ENCODE measurements around the gene GNB5.

GRCh38 chr15:52071570-52071969 is 119.6 kb downstream of the GNB5 start:
- TF ChIP-seq, protein P1, sequence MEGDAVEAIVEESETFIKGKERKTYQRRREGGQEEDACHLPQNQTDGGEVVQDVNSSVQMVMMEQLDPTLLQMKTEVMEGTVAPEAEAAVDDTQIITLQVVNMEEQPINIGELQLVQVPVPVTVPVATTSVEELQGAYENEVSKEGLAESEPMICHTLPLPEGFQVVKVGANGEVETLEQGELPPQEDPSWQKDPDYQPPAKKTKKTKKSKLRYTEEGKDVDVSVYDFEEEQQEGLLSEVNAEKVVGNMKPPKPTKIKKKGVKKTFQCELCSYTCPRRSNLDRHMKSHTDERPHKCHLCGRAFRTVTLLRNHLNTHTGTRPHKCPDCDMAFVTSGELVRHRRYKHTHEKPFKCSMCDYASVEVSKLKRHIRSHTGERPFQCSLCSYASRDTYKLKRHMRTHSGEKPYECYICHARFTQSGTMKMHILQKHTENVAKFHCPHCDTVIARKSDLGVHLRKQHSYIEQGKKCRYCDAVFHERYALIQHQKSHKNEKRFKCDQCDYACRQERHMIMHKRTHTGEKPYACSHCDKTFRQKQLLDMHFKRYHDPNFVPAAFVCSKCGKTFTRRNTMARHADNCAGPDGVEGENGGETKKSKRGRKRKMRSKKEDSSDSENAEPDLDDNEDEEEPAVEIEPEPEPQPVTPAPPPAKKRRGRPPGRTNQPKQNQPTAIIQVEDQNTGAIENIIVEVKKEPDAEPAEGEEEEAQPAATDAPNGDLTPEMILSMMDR (IDR thresholded peaks at IDR 0.05; ENCODE audit: poor library complexity), result no peak
- TF ChIP-seq EZH2phosphoT487 (IDR thresholded peaks at IDR 0.05; ENCODE audit: low read depth, severe bottlenecking, unreplicated experiment) (no peak), EZH2 (IDR thresholded peaks at IDR 0.05; ENCODE audit: borderline replicate concordance) (no peak)

Data from hepatocyte (in vitro differentiated cells).